WTC11 (cell line): ENCODE measurements around the gene ALDOB.

Experiments used
- ATF2 ChIP-seq: sonication (generic); formaldehyde crosslinking; IDR thresholded peaks from 2 replicates; pipeline ENCODE4 v1.8.1; 2022; ENCODE audit warnings: low read depth, missing genetic modification reagents, borderline replicate concordance
- CBFB ChIP-seq: sonication (generic); formaldehyde crosslinking; IDR thresholded peaks from 2 replicates; pipeline ENCODE4 v1.8.1; 2022; ENCODE audit warnings: mild to moderate bottlenecking, low read depth, missing genetic modification reagents
- CREM ChIP-seq: sonication (generic); formaldehyde crosslinking; IDR thresholded peaks from 2 replicates; pipeline ENCODE4 v1.8.1; 2022; ENCODE audit warnings: mild to moderate bottlenecking, missing genetic modification reagents, moderate library complexity
- CTCF ChIP-seq: fragments of 200-600 bp; IDR thresholded peaks from 2 replicates; pipeline ENCODE4 v1.8.0; 2022; ENCODE audit warnings: antibody characterized with exemption
- E2F4 ChIP-seq: sonication (generic); formaldehyde crosslinking; IDR thresholded peaks from 2 replicates; pipeline ENCODE4 v1.8.1; 2022; ENCODE audit warnings: low read depth, mild to moderate bottlenecking, moderate library complexity, missing genetic modification reagents, borderline replicate concordance
- FOXJ3 ChIP-seq: sonication (generic); formaldehyde crosslinking; IDR thresholded peaks from 2 replicates; pipeline ENCODE4 v1.9.0; 2021; ENCODE audit warnings: missing genetic modification reagents, mild to moderate bottlenecking, borderline replicate concordance
- IRF2 ChIP-seq: sonication (generic); formaldehyde crosslinking; IDR thresholded peaks from 2 replicates; pipeline ENCODE4 v1.8.0; 2022; ENCODE audit warnings: low read depth, missing genetic modification reagents, borderline replicate concordance
- SP1 ChIP-seq: sonication (generic); formaldehyde crosslinking; conservative IDR thresholded peaks from 2 replicates; pipeline ENCODE4 v1.8.1; 2022; ENCODE audit warnings: missing genetic modification reagents
- ZSCAN18 ChIP-seq: fragments of 250-450 bp; sonication (Bioruptor Pico); IDR thresholded peaks from 2 replicates; pipeline ENCODE4 v2.1.2; 2022; ENCODE audit warnings: mild to moderate bottlenecking, moderate library complexity

- TF ChIP-seq CTCF (no peak), FOXJ3 (CRISPR knock-in tag) (no peak), IRF2 (CRISPR knock-in tag) (no peak), ZSCAN18 (CRISPR knock-in tag) (no peak), ATF2 (no peak), SP1 (no peak), CBFB (CRISPR knock-in tag) (no peak), CREM (no peak), E2F4 (CRISPR knock-in tag) (no peak)
These were observed 54.5 kb downstream of the ALDOB start for GRCh38 chr9:101381118-101381517.
